HepG2 (cell line): ENCODE results near the gene PPM1H. TPM values are rescaled to one million over a fixed set of nuclear protein-coding genes. Genes with fewer than 3 reads are reported as not detected.

ENCODE experiments used
- ISX ChIP-seq: sonication (generic); formaldehyde crosslinking; conservative IDR thresholded peaks from 2 replicates; pipeline ENCODE4 v1.5.0; 2020; ENCODE audit warnings: missing genetic modification reagents
- KDM1A ChIP-seq: IDR thresholded peaks from 2 replicates; pipeline ENCODE4 v1.6.1; 2016; ENCODE audit warnings: missing compliant biosample characterization
- ZKSCAN1 ChIP-seq: fragments of 150-350 bp; IDR thresholded peaks from 2 replicates; pipeline ENCODE4 v1.6.1; 2014; ENCODE audit warnings: low read length
- ZNF160 ChIP-seq: sonication (generic); formaldehyde crosslinking; IDR thresholded peaks from 2 replicates; pipeline ENCODE4 v1.8.0; 2022; ENCODE audit warnings: mild to moderate bottlenecking, inconsistent platforms, missing genetic modification reagents
- ZNF709 ChIP-seq: sonication (generic); formaldehyde crosslinking; IDR thresholded peaks from 2 replicates; pipeline ENCODE4 v1.5.0; 2020; ENCODE audit warnings: mild to moderate bottlenecking, missing genetic modification reagents
- polyA plus RNA-seq, 8 experiments: library from polyadenylated mRNA; depleted of rRNA in 3 of 8; stranded (reverse) in 7 of 8; unstranded in 1 of 8; fragments of >200 nt; fragmentation: Illumina TruSeq in 4 of 8; extraction: Trizol in 4 of 8; gene quantifications; 2 replicates each; pipeline versions ENCODE4 v1.2.1 to v1.2.3, GENCODE V29; 2011 to 2016; ENCODE audit warnings: low read depth in 4 of 8, missing spikeins in 1 of 8, mixed read lengths in 1 of 8; ENCODE audit not compliant: insufficient read depth in 1 of 8
- total RNA-seq, 5 experiments: library from RNA; depleted of rRNA; stranded (reverse); fragments of >200 nt; fragmentation: Illumina TruSeq; extraction: Trizol; gene quantifications; 2 replicates each; pipeline ENCODE4 v1.2.3, GENCODE V29; 2016; ENCODE audit warnings: low read depth in 1 of 5
- TF ChIP-seq, protein P1 (sequence below): sonication (generic); formaldehyde crosslinking; IDR thresholded peaks from 2 replicates; pipeline ENCODE4 v1.9.0; 2021; ENCODE audit warnings: missing genetic modification reagents, borderline replicate concordance
- TF ChIP-seq, protein P2 (sequence below): sonication (generic); formaldehyde crosslinking; IDR thresholded peaks from 2 replicates; pipeline ENCODE4 v1.5.1; 2020; ENCODE audit warnings: mild to moderate bottlenecking, missing genetic modification reagents, moderate library complexity
- TF ChIP-seq, protein P3 (sequence below): sonication (generic); formaldehyde crosslinking; IDR thresholded peaks from 2 replicates; pipeline ENCODE4 v1.8.0; 2022; ENCODE audit warnings: missing genetic modification reagents, mild to moderate bottlenecking, borderline replicate concordance
- TF ChIP-seq, protein P4 (sequence below): IDR thresholded peaks from 2 replicates; pipeline ENCODE4 v1.6.1; 2016; ENCODE audit warnings: missing compliant biosample characterization, missing genetic modification reagents, borderline replicate concordance
- TF ChIP-seq, protein P5 (sequence below): sonication (generic); formaldehyde crosslinking; IDR thresholded peaks from 2 replicates; pipeline ENCODE4 v1.4.0; 2020; ENCODE audit warnings: missing genetic modification reagents

Gene PPM1H
- total and polyA plus RNA-seq, 2 of the 13 experiments (the other 11 are each of a cell fraction or from before 2014, with no cell fraction given), result 29.1 to 38.1 TPM

DNA sequence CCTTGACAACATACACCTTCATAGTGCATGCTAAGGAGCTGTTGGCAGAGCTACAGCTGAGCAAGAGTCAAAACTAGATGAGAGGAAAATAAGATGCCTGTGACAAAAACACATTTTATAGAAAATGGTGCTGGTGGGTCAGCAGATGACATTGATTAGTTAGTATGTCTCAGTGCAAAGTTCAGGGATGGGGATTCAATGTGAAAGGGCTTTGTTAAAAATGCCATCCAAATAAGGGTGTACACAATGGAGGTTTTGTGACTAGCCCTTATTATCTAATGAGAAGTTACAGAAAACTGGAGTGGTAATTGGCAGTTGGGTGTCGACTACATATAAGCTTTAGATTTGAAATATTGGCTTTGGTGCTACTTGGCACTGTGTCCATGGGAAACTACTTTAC, 299.3 kb downstream of the PPM1H start (continued):
- TF ChIP-seq, protein P1, sequence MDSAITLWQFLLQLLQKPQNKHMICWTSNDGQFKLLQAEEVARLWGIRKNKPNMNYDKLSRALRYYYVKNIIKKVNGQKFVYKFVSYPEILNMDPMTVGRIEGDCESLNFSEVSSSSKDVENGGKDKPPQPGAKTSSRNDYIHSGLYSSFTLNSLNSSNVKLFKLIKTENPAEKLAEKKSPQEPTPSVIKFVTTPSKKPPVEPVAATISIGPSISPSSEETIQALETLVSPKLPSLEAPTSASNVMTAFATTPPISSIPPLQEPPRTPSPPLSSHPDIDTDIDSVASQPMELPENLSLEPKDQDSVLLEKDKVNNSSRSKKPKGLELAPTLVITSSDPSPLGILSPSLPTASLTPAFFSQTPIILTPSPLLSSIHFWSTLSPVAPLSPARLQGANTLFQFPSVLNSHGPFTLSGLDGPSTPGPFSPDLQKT (CRISPR knock-in tag), result no peak
- TF ChIP-seq ZKSCAN1, result no peak
- TF ChIP-seq, protein P2, sequence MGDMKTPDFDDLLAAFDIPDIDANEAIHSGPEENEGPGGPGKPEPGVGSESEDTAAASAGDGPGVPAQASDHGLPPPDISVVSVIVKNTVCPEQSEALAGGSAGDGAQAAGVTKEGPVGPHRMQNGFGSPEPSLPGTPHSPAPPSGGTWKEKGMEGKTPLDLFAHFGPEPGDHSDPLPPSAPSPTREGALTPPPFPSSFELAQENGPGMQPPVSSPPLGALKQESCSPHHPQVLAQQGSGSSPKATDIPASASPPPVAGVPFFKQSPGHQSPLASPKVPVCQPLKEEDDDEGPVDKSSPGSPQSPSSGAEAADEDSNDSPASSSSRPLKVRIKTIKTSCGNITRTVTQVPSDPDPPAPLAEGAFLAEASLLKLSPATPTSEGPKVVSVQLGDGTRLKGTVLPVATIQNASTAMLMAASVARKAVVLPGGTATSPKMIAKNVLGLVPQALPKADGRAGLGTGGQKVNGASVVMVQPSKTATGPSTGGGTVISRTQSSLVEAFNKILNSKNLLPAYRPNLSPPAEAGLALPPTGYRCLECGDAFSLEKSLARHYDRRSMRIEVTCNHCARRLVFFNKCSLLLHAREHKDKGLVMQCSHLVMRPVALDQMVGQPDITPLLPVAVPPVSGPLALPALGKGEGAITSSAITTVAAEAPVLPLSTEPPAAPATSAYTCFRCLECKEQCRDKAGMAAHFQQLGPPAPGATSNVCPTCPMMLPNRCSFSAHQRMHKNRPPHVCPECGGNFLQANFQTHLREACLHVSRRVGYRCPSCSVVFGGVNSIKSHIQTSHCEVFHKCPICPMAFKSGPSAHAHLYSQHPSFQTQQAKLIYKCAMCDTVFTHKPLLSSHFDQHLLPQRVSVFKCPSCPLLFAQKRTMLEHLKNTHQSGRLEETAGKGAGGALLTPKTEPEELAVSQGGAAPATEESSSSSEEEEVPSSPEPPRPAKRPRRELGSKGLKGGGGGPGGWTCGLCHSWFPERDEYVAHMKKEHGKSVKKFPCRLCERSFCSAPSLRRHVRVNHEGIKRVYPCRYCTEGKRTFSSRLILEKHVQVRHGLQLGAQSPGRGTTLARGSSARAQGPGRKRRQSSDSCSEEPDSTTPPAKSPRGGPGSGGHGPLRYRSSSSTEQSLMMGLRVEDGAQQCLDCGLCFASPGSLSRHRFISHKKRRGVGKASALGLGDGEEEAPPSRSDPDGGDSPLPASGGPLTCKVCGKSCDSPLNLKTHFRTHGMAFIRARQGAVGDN (CRISPR knock-in tag), result no peak
- TF ChIP-seq, protein P3, sequence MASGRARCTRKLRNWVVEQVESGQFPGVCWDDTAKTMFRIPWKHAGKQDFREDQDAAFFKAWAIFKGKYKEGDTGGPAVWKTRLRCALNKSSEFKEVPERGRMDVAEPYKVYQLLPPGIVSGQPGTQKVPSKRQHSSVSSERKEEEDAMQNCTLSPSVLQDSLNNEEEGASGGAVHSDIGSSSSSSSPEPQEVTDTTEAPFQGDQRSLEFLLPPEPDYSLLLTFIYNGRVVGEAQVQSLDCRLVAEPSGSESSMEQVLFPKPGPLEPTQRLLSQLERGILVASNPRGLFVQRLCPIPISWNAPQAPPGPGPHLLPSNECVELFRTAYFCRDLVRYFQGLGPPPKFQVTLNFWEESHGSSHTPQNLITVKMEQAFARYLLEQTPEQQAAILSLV (CRISPR knock-in tag), result no peak
- TF ChIP-seq ISX, result no peak
- no peak for TF ChIP-seq ZNF709 (CRISPR knock-in tag)
- no peak for TF ChIP-seq KDM1A (CRISPR knock-in tag)
- TF ChIP-seq, protein P4, sequence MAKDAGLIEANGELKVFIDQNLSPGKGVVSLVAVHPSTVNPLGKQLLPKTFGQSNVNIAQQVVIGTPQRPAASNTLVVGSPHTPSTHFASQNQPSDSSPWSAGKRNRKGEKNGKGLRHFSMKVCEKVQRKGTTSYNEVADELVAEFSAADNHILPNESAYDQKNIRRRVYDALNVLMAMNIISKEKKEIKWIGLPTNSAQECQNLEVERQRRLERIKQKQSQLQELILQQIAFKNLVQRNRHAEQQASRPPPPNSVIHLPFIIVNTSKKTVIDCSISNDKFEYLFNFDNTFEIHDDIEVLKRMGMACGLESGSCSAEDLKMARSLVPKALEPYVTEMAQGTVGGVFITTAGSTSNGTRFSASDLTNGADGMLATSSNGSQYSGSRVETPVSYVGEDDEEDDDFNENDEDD (CRISPR knock-in tag), result no peak
- TF ChIP-seq, protein P5, sequence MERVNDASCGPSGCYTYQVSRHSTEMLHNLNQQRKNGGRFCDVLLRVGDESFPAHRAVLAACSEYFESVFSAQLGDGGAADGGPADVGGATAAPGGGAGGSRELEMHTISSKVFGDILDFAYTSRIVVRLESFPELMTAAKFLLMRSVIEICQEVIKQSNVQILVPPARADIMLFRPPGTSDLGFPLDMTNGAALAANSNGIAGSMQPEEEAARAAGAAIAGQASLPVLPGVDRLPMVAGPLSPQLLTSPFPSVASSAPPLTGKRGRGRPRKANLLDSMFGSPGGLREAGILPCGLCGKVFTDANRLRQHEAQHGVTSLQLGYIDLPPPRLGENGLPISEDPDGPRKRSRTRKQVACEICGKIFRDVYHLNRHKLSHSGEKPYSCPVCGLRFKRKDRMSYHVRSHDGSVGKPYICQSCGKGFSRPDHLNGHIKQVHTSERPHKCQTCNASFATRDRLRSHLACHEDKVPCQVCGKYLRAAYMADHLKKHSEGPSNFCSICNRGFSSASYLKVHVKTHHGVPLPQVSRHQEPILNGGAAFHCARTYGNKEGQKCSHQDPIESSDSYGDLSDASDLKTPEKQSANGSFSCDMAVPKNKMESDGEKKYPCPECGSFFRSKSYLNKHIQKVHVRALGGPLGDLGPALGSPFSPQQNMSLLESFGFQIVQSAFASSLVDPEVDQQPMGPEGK (CRISPR knock-in tag), result no peak
- no peak for TF ChIP-seq ZNF160 (CRISPR knock-in tag)
